ENCODE results near the gene SELENOM.
A peak's percentile ranks its signal among the peaks of the same experiment; 100 is the strongest.
"Not testable (repeated sequence)": the region's sequence is repeated elsewhere in the genome, so short reads cannot be mapped to it uniquely, and the experiment has no call there.

The SELENOM gene

DNA sequence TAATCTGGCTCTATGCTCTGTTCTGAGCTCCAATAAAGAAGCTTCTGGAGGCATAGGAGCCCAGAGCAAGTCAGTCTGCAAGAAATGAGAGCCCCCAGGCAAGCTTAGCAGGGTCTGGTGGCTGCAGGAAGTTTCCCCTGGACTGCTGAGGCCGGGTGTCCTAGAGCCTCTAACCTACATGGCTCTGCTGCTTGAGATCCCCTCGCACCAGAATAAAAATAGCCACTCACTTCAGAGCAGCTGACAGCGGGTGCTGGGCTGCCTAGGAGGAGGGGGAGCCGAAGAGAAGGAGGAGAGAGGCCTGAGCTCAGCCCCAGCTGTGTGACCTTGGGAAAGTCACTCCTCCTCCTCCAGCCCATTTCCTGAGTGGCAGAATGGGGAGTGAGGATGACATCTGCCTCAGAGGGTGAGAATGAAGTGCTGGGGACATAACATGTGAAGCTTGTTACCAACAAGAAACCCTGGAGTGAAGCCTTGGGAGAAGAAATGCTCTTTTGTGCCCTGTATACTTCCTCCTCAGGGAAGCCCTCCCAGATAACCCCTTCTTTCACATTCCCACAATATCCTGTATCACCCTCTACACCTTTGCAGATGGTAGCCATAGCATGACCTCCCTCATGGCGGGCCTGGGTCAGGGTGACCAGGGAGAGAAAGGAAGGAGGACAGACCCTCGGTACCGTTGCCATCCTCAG, 11.8 kb upstream of the SELENOM start:
- CTCF ChIA-PET: no interaction called here
- POLR2A ChIA-PET (ENCODE audit: low non-redundant PET): no interaction called here
- no peak overlapping the region for H3K27ac ChIP-seq
- DNase-seq (ENCODE audit: low spot score): no peak
- TF ChIP-seq, protein P1, sequence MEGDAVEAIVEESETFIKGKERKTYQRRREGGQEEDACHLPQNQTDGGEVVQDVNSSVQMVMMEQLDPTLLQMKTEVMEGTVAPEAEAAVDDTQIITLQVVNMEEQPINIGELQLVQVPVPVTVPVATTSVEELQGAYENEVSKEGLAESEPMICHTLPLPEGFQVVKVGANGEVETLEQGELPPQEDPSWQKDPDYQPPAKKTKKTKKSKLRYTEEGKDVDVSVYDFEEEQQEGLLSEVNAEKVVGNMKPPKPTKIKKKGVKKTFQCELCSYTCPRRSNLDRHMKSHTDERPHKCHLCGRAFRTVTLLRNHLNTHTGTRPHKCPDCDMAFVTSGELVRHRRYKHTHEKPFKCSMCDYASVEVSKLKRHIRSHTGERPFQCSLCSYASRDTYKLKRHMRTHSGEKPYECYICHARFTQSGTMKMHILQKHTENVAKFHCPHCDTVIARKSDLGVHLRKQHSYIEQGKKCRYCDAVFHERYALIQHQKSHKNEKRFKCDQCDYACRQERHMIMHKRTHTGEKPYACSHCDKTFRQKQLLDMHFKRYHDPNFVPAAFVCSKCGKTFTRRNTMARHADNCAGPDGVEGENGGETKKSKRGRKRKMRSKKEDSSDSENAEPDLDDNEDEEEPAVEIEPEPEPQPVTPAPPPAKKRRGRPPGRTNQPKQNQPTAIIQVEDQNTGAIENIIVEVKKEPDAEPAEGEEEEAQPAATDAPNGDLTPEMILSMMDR (conservative IDR thresholded peaks at IDR 0.05; ENCODE audit: low read depth): no peak

DNA sequence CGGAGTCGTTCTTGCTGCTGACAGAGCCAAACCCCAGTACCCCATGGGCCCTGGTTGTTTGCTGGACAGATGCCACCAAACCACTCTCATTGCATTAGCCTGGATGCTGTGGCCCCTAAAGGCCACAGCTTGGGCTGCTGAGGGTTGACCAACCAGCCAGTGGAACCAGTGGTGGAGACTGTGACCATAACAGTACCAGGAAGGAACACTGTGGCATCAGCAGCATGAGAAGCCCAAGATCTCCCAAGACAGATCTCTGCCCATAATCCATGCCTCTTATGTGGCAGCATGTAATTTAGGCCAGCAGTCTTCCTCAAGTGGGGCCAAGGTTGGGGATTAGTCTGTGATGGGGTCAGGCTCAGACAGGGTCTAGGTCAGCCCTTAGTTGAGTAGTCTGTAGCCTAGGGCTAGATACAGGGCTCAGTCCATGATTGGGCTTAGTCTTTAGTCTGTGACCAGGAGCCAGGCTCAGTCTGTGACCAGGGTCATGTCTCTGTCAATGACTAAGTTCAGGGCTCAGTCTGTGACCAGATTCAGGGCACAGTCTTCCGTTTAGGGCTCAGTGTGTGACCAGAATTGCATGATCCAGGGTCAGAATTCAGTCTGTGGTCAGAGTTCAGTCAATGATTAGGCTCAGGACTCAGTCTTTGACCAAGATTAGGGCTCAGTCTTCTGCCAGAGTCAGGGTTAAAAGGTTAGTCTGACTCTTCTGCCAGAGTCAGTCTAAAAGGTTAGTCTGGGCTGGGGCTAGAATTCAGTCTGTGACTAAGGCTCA, 10.9 kb upstream of the SELENOM start:
- TF ChIP-seq, protein P1 (conservative IDR thresholded peaks at IDR 0.05; ENCODE audit: low read depth): no peak
- H3K27ac ChIP-seq: no peak overlapping the region
- DNase-seq (ENCODE audit: low spot score): no peak
- ChIA-PET CTCF (no interaction called here), POLR2A (ENCODE audit: low non-redundant PET) (no interaction called here)

DNA sequence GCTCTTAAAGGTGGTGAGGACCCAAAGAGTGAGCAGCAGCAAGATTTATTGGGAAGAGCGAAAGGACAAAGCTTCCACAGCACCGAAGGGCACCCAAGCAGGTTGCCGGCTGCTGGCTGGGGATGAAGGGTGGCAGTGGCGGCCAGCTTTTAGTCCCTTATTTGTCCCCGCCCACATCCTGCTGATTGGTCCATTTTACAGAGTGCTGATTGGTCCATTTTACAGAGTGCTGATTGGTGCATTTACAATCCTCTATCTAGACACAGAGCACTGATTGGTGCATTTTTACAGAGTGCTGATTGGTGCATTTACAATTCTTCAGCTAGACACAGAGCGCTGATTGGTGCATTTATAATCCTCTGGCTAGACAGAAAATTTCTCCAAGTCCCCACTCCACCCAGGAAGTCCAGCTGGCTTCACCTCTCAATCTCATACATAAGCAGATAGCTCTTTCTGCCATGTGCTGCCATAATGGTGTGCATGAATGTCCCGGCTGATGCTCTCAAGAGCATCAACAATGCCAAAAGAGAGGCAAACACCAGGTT, 5.3 kb upstream of the SELENOM start:
- CTCF ChIA-PET: interaction anchor here (0.7 kb wide), 1 partner anchor 52 kb away, joined by 4 read pairs; no protein-coding TSS in a partner anchor

GRCh38 chr22:31107894-31108218, 488 bp upstream of the SELENOM start:
- POLR2A ChIA-PET (ENCODE audit: low non-redundant PET): no interaction called here
- CTCF ChIA-PET: interaction anchor here (0.6 to 1.0 kb wide), 6 partner anchors 19 to 323 kb away, joined by 3 to 6 read pairs (median 4); partner anchors contain the start of gene LIMK2

More for the DNA sequence above, 5.3 kb upstream of the SELENOM start:
- DNase-seq (ENCODE audit: low spot score); H3K27ac ChIP-seq; POLR2A ChIA-PET (ENCODE audit: low non-redundant PET): not testable (repeated sequence)

GRCh38 chr22:31106731-31107177, 614 bp downstream of the SELENOM start:
- ChIA-PET POLR2A (ENCODE audit: low non-redundant PET) (no interaction called here), CTCF (interaction anchor here (1.0 kb wide), 1 partner anchor 42 kb away, joined by 4 read pairs; no protein-coding TSS in a partner anchor)
- TF ChIP-seq, protein P1 (conservative IDR thresholded peaks at IDR 0.05; ENCODE audit: low read depth): no peak
- peak overlapping the region; percentile 67 for H3K27ac ChIP-seq
- no peak for DNase-seq (ENCODE audit: low spot score)

More at GRCh38 chr22:31107894-31108218, 488 bp upstream of the SELENOM start:
- no peak for DNase-seq (ENCODE audit: low spot score)
- TF ChIP-seq, protein P1 (conservative IDR thresholded peaks at IDR 0.05; ENCODE audit: low read depth): peak; percentile 56
- H3K27ac ChIP-seq: peak overlapping the region; percentile 67

- POLR2A ChIA-PET (ENCODE audit: low non-redundant PET): no interaction called here
- CTCF ChIA-PET: no interaction called here
- TF ChIP-seq, protein P1 (conservative IDR thresholded peaks at IDR 0.05; ENCODE audit: low read depth): no peak
- DNase-seq (ENCODE audit: low spot score): no peak
- peak overlapping the region; percentile 67 for H3K27ac ChIP-seq
Measured at GRCh38 chr22:31106001-31106571, 1.3 kb downstream of the SELENOM start.

All from RWPE1 (cell line).